ENCODE results near the gene HENMT1. TPM values are rescaled to one million over a fixed set of nuclear protein-coding genes. Genes with fewer than 3 reads are reported as not detected.
A peak's percentile ranks its signal among the peaks of the same experiment; 100 is the strongest.

The HENMT1 gene
- polyA plus RNA-seq, 2 of the 4 experiments (the other 2 are of a cell fraction), result 8.1 to 9.7 TPM

GRCh38 chr1:108708691-108709660, 48.1 kb upstream of the HENMT1 start:
- H3K4me1 ChIP-seq, result peaks cover 10% of the 10 kb centered on the region
- no peak overlapping the region for H3K4me3 ChIP-seq
- no peak for FAIRE-seq
- peak; percentile 25 to 67; a peak in 3 of 6 replicates for ATAC-seq
- WGBS (ENCODE audit: missing lambda C conversion rate), result 56% methylated on average over 7 of the region's 7 CpGs
- DNase-seq (ENCODE audit: low read depth in 1 of 2, low spot score in 1 of 2), result peak; percentile 12 to 44
- H3K9me3 ChIP-seq, result no peaks in the 10 kb centered on the region
- H3K4me2 ChIP-seq, result no peak overlapping the region
- ChIA-PET CTCF (interaction anchor here (0.6 to 1.0 kb wide), 2 partner anchors 11 to 31 kb away, joined by 3 read pairs; no protein-coding TSS in a partner anchor), POLR2A (no interaction called here)
- no peak for TF ChIP-seq HEYL (CRISPR knock-in tag; IDR thresholded peaks at IDR 0.05)
- TF ChIP-seq RCOR1 (IDR thresholded peaks at IDR 0.05; ENCODE audit: low read depth, low read length), result no peak
- no peak for TF ChIP-seq TP53 (CRISPR knock-in tag; IDR thresholded peaks at IDR 0.05)
- no peak for TF ChIP-seq CEBPB (IDR thresholded peaks at IDR 0.05)
- TF ChIP-seq KDM1A (IDR thresholded peaks at IDR 0.05; ENCODE audit: low read depth), result no peak
- no peak for TF ChIP-seq E2F6 (IDR thresholded peaks at IDR 0.05; ENCODE audit: borderline replicate concordance, low read depth)
- no peak for TF ChIP-seq BHLHE40 (IDR thresholded peaks at IDR 0.05; ENCODE audit: low read depth, low read length)
- peak in 1 of 2 experiments; percentile 17; a peak in 1 of 5 replicates for TF ChIP-seq RAD21 (conservative IDR thresholded peaks at IDR 0.05 in 1 of 2, IDR thresholded peaks at IDR 0.05 in 1 of 2)
- TF ChIP-seq FOXS1 (CRISPR knock-in tag; IDR thresholded peaks at IDR 0.05), result no peak
- H3K27ac ChIP-seq, result no peak overlapping the region

- ChIA-PET POLR2A (no interaction called here), CTCF (no interaction called here)
- ATAC-seq (no peak), FAIRE-seq (no peak), DNase-seq (ENCODE audit: low read depth in 1 of 2, low spot score in 1 of 2) (no peak)
- no peak for TF ChIP-seq ELK1 (IDR thresholded peaks at IDR 0.05; ENCODE audit: low read depth, low read length)
- no peak for TF ChIP-seq REST (IDR thresholded peaks at IDR 0.05)
- TF ChIP-seq ATOH8 (CRISPR knock-in tag; IDR thresholded peaks at IDR 0.05; ENCODE audit: low read depth), result no peak
- no peak for TF ChIP-seq ZC3H11A (IDR thresholded peaks at IDR 0.05)
- no peak for TF ChIP-seq ZNF302 (CRISPR knock-in tag; IDR thresholded peaks at IDR 0.05)
- no peak for TF ChIP-seq POLR2A (IDR thresholded peaks at IDR 0.05; ENCODE audit: low read length)
- no peak for TF ChIP-seq SREBF2 (IDR thresholded peaks at IDR 0.05)
- TF ChIP-seq ZFP36 (IDR thresholded peaks at IDR 0.05; ENCODE audit: borderline replicate concordance, partially characterized antibody), result no peak
- no peak for TF ChIP-seq RCOR1 (IDR thresholded peaks at IDR 0.05; ENCODE audit: low read depth, low read length)
- 71% methylated on average over 3 of the region's 3 CpGs for WGBS (ENCODE audit: missing lambda C conversion rate)
- H3K4me2 ChIP-seq, result no peak overlapping the region
- no peak overlapping the region for H3K4me3 ChIP-seq
- H3K27ac ChIP-seq, result no peak overlapping the region
- H3K4me1 ChIP-seq, result peaks cover 13% of the 10 kb centered on the region
- H3K9me3 ChIP-seq, result no peaks in the 10 kb centered on the region
Observed at GRCh38 chr1:108706643-108707042, 45.8 kb upstream of the HENMT1 start.
